Thyroid gland (tissue), 4 donors: ENCODE data around the gene HLA-DQB2.

Source experiments
- POLR2A ChIP-seq, 2 donors: fragments of 450-650 bp; IDR thresholded peaks; one replicate each; pipeline ENCODE4 v1.6.1; 2017; ENCODE audit warnings: antibody characterized with exemption in 2 of 2, mild to moderate bottlenecking in 2 of 2, moderate library complexity in 1 of 2
- TF ChIP-seq, protein P1 (sequence below), 6 experiments: fragments of 200-600 bp in 3 of 6; fragments of 450-650 bp in 3 of 6; sonication (generic) in 3 of 6; IDR thresholded peaks; one replicate each; pipeline ENCODE4 v1.5.1; 2016 to 2019; ENCODE audit warnings: antibody characterized with exemption in 6 of 6, mild to moderate bottlenecking in 2 of 6, inconsistent platforms in 1 of 6, moderate library complexity in 1 of 6

DNA sequence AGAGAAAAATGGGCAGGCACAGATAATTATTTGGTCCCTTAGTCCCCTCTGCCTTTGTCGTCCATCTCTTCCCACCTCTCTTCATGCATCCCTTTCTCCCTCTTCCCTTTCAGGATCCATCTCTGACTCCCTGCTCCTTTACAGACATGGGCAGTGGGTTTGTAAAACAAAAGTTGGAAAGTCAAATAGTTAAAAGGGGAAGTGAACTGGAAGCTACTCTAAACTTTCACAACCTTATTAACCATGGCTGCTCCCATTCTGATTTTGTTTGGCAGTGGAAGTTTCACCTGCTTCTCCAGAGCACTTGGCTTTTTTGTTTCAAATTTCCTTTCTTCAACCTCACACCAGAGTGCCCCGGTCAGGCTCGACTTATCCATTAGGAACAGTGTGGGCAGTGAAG lies 21.0 kb downstream of the HLA-DQB2 start:
- no peak for TF ChIP-seq POLR2A (IDR thresholded peaks at IDR 0.05)
- TF ChIP-seq, protein P1, sequence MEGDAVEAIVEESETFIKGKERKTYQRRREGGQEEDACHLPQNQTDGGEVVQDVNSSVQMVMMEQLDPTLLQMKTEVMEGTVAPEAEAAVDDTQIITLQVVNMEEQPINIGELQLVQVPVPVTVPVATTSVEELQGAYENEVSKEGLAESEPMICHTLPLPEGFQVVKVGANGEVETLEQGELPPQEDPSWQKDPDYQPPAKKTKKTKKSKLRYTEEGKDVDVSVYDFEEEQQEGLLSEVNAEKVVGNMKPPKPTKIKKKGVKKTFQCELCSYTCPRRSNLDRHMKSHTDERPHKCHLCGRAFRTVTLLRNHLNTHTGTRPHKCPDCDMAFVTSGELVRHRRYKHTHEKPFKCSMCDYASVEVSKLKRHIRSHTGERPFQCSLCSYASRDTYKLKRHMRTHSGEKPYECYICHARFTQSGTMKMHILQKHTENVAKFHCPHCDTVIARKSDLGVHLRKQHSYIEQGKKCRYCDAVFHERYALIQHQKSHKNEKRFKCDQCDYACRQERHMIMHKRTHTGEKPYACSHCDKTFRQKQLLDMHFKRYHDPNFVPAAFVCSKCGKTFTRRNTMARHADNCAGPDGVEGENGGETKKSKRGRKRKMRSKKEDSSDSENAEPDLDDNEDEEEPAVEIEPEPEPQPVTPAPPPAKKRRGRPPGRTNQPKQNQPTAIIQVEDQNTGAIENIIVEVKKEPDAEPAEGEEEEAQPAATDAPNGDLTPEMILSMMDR (IDR thresholded peaks at IDR 0.05): no peak
